Hematopoietic multipotent progenitor cell (in vitro differentiated cells): ENCODE results near the gene NEK2. TPM values are rescaled to one million over a fixed set of nuclear protein-coding genes. Genes with fewer than 3 reads are reported as not detected.
"Not testable (repeated sequence)": the region's sequence is repeated elsewhere in the genome, so short reads cannot be mapped to it uniquely, and the experiment has no call there.

Experiments used
- DNase-seq, 3 donors: peaks; one replicate each; pipeline ENCODE4 v3.0.0-alpha.2; 2011 to 2015; ENCODE audit warnings: low read depth in 2 of 3, low spot score in 2 of 3
- total RNA-seq: library from RNA; depleted of rRNA; stranded (reverse); fragments of >200 nt; gene quantifications from one replicate; pipeline ENCODE4 v1.2.3, GENCODE V29; 2012

Gene NEK2
- total RNA-seq, 1 donor = 1.1 TPM

GRCh38 chr1:211697356-211697755 lies 21.9 kb upstream of the NEK2 start:
- no peak for DNase-seq

GRCh38 chr1:211695135-211695816 lies 19.9 kb upstream of the NEK2 start:
- DNase-seq = peak in 1 of 3 donors; percentile 43

GRCh38 chr1:211693911-211694310 lies 18.5 kb upstream of the NEK2 start:
- DNase-seq = not testable (repeated sequence)

GRCh38 chr1:211688421-211688820 lies 13.0 kb upstream of the NEK2 start:
- no peak for DNase-seq

GRCh38 chr1:211687462-211688215 lies 12.2 kb upstream of the NEK2 start:
- no peak for DNase-seq

GRCh38 chr1:211685823-211686222 lies 10.4 kb upstream of the NEK2 start:
- DNase-seq = no peak

- DNase-seq = no peak
These were observed 9.4 kb upstream of the NEK2 start for GRCh38 chr1:211684791-211685190.

GRCh38 chr1:211684331-211684730 lies 8.9 kb upstream of the NEK2 start:
- DNase-seq = no peak

GRCh38 chr1:211683396-211684297 lies 8.2 kb upstream of the NEK2 start:
- no peak for DNase-seq

- DNase-seq = not testable (repeated sequence)
These were observed 6.8 kb upstream of the NEK2 start for GRCh38 chr1:211682186-211682585.

- peak; percentile 60 to 88 (median 80) for DNase-seq
These were observed 5.4 kb upstream of the NEK2 start for GRCh38 chr1:211680752-211681327.

- DNase-seq = no peak
These were observed 2.2 kb upstream of the NEK2 start for GRCh38 chr1:211677659-211678058.

- DNase-seq = no peak
These were observed 1.3 kb upstream of the NEK2 start for GRCh38 chr1:211676761-211677160.

- DNase-seq = no peak
These were observed 724 bp upstream of the NEK2 start for GRCh38 chr1:211676106-211676583.

GRCh38 chr1:211667065-211667617 lies 8.3 kb downstream of the NEK2 start:
- DNase-seq = no peak

GRCh38 chr1:211660718-211661222 lies 14.7 kb downstream of the NEK2 start:
- DNase-seq = no peak

- DNase-seq = no peak
These were observed 18.7 kb downstream of the NEK2 start for GRCh38 chr1:211656728-211657127.

- DNase-seq = peak; percentile 60 to 87 (median 76)
These were observed 20.3 kb downstream of the NEK2 start for GRCh38 chr1:211654838-211655787.

- no peak for DNase-seq
These were observed 21.4 kb downstream of the NEK2 start for GRCh38 chr1:211653959-211654496.
